CD4-positive, alpha-beta memory T cell (primary cell): Measurements from ENCODE around the gene WASL. TPM values are rescaled to one million over a fixed set of nuclear protein-coding genes. Genes with fewer than 3 reads are reported as not detected.

Source experiments
- CTCF ChIA-PET: fragments of 350-600 bp; sonication (Branson Sonifier 250); formaldehyde crosslinking; loops from one replicate; lab custom pipeline; 2021; ENCODE audit warnings: inconsistent platforms; ENCODE audit not compliant: partially characterized antibody; lab: Charles Lee
- POLR2A ChIA-PET: fragments of 350-600 bp; sonication (Branson Sonifier 250); formaldehyde crosslinking; loops from one replicate; lab custom pipeline; 2021; ENCODE audit not compliant: partially characterized antibody; lab: Charles Lee
- DNase-seq, 5 donors: peaks; one replicate each; pipeline versions ENCODE4 v3.0.0 to v3.0.0-alpha.2; 2020 to 2022; ENCODE audit warnings: mixed read lengths in 1 of 5
- H3K27ac ChIP-seq: one replicate; pipeline ENCODE4 v1.7.0; 2013; ENCODE audit warnings: low read depth, low read length
- H3K27me3 ChIP-seq: 2 replicates; pipeline ENCODE4 v1.7.0; 2013; ENCODE audit warnings: mild to moderate bottlenecking, low read length, moderate library complexity; ENCODE audit not compliant: insufficient read depth
- H3K36me3 ChIP-seq: 2 replicates; pipeline ENCODE4 v1.7.0; 2013; ENCODE audit warnings: mild to moderate bottlenecking, low read length, moderate library complexity; ENCODE audit not compliant: insufficient read depth
- H3K4me1 ChIP-seq: 2 replicates; pipeline ENCODE4 v1.7.0; 2013; ENCODE audit warnings: mild to moderate bottlenecking, low read length, moderate library complexity; ENCODE audit not compliant: insufficient read depth
- H3K4me3 ChIP-seq, 2 donors: one replicate each; pipeline ENCODE4 v1.7.0; 2013; ENCODE audit warnings: low read length in 2 of 2, mild to moderate bottlenecking in 1 of 2
- H3K9me3 ChIP-seq, 2 donors: one replicate each; pipeline ENCODE4 v1.7.0; 2013; ENCODE audit warnings: low read length in 2 of 2, control low read depth in 1 of 2; ENCODE audit not compliant: control insufficient read depth in 1 of 2
- H3K27ac Mint-ChIP-seq, 7 donors: one replicate each; pipeline ENCODE4 v1.8.0; 2020 to 2021; ENCODE audit warnings: mixed read lengths in 7 of 7, mild to moderate bottlenecking in 6 of 7, inconsistent platforms in 3 of 7, moderate library complexity in 3 of 7
- H3K27me3 Mint-ChIP-seq, 2 donors: one replicate each; pipeline ENCODE4 v1.8.0; 2020 to 2021; ENCODE audit warnings: mixed read lengths in 2 of 2
- H3K36me3 Mint-ChIP-seq, 2 donors: one replicate each; pipeline ENCODE4 v1.8.0; 2020 to 2021; ENCODE audit warnings: mixed read lengths in 2 of 2, inconsistent platforms in 1 of 2, mild to moderate bottlenecking in 1 of 2
- H3K4me1 Mint-ChIP-seq, 4 donors: one replicate each; pipeline ENCODE4 v1.8.0; 2020 to 2021; ENCODE audit warnings: mixed read lengths in 4 of 4, mild to moderate bottlenecking in 1 of 4
- H3K4me3 Mint-ChIP-seq, 8 donors: one replicate each; pipeline ENCODE4 v1.8.0; 2020 to 2021; ENCODE audit warnings: mixed read lengths in 8 of 8, mild to moderate bottlenecking in 7 of 8, moderate library complexity in 6 of 8, inconsistent platforms in 3 of 8
- H3K9me3 Mint-ChIP-seq, 8 donors: one replicate each; pipeline ENCODE4 v1.8.0; 2020 to 2021; ENCODE audit warnings: mixed read lengths in 8 of 8, mild to moderate bottlenecking in 5 of 8, inconsistent platforms in 3 of 8, moderate library complexity in 1 of 8
- intact Hi-C: fragments of 100-400 bp; cut with micrococcal nuclease; formaldehyde crosslinking; loops from one replicate; pipeline ENCODE4 v1.15.1; 2023
- polyA plus RNA-seq, 2 donors: library from polyadenylated mRNA; unstranded; fragments of 300-500 nt; fragmentation: Illumina TruSeq; gene quantifications; one replicate each; pipeline ENCODE4 v1.2.3, GENCODE V29; 2021
- total RNA-seq, 2 experiments: library from RNA; stranded (reverse); gene quantifications; one replicate each; pipeline ENCODE4 v1.2.3, GENCODE V29; 2021

WASL gene
- total and polyA plus RNA-seq, 4 experiments from 2014 or later, result 1.9 to 13.5 (median 7.8) TPM

- H3K27me3 Mint-ChIP-seq, result peaks cover 18 to 22% of the 10 kb centered on the region in 2 donors
Observed at GRCh38 chr7:123770378-123770777, 21.6 kb upstream of the WASL start.

DNA sequence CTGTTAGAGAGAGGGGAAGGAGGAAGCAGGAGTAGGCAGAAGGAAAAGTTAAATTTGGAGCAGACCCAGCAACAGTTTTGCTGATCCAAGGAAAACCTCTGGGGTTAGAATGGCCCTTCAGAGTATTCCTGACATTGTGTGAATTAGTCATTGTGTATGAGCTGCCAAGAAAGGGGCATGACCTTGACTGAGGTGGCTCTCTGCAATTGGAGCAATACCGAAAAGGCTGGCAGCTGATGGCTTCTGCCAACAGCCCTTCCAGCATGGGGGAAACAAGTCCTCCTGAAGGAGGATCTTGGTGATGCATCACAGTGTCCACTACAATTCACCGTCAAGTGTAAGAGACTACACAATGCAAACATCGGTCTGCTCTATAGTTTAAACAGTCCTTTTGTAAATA, 20.6 kb upstream of the WASL start:
- H3K4me1 ChIP-seq, result no peaks in the 10 kb centered on the region
- peaks cover 0 to 1% (median 0%) of the 10 kb centered on the region in 8 donors for H3K9me3 Mint-ChIP-seq
- H3K36me3 ChIP-seq, result no peaks in the 10 kb centered on the region
- ChIA-PET CTCF (no interaction called here), POLR2A (no interaction called here)
- no peaks in the 10 kb centered on the region for H3K27me3 ChIP-seq
- H3K4me1 Mint-ChIP-seq, result peaks cover 0 to 5% (median 3%) of the 10 kb centered on the region in 4 donors
- no peak overlapping the region for H3K27ac ChIP-seq
- H3K4me3 Mint-ChIP-seq, result no peak overlapping the region
- H3K4me3 ChIP-seq, result no peak overlapping the region
- DNase-seq, result no peak
- intact Hi-C loops, result no loop called here
- peak overlapping the region in 1 of 7 donors; percentile 38 for H3K27ac Mint-ChIP-seq
- H3K36me3 Mint-ChIP-seq, result no peaks in the 10 kb centered on the region
- H3K27me3 Mint-ChIP-seq, result peaks cover 18 to 19% of the 10 kb centered on the region in 2 donors
- no peaks in the 10 kb centered on the region for H3K9me3 ChIP-seq

More at GRCh38 chr7:123770378-123770777, 21.6 kb upstream of the WASL start:
- Mint-ChIP-seq H3K36me3 (no peaks in the 10 kb centered on the region), H3K4me1 (peaks cover 0 to 5% (median 3%) of the 10 kb centered on the region in 4 donors), H3K27ac (no peak overlapping the region), H3K9me3 (peaks cover 0 to 1% (median 0%) of the 10 kb centered on the region in 8 donors), H3K4me3 (peak overlapping the region in 4 of 8 donors; percentile 1 to 33 (median 11))
- intact Hi-C loops, result no loop called here
- Histone ChIP-seq H3K9me3 (no peaks in the 10 kb centered on the region), H3K27me3 (no peaks in the 10 kb centered on the region), H3K27ac (no peak overlapping the region), H3K4me3 (no peak overlapping the region), H3K36me3 (no peaks in the 10 kb centered on the region), H3K4me1 (no peaks in the 10 kb centered on the region)
- ChIA-PET CTCF (no interaction called here), POLR2A (no interaction called here)
- DNase-seq, result no peak

DNA sequence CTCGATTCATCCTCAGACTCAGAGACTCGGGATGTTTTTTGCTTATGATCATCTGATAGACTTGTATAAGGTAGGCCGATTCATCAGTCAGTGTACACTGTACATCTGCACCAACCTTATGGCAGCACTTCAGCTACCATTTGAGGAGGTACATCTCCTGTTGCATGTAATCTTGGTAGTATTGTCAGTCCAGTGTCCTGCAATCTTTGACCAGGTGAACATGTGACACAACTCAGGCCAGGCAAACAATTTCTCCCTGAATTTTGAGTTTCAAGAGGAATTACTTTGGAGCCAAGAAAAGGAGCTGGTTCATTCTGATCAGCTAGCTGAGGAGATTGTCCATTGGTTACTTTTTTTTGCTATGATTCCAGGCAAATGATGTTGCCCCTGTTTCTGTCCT, 19.7 kb upstream of the WASL start:
- Histone ChIP-seq H3K36me3 (no peaks in the 10 kb centered on the region), H3K9me3 (no peaks in the 10 kb centered on the region), H3K4me1 (no peaks in the 10 kb centered on the region), H3K27me3 (no peaks in the 10 kb centered on the region), H3K4me3 (no peak overlapping the region), H3K27ac (no peak overlapping the region)
- Mint-ChIP-seq H3K4me1 (peaks cover 0 to 5% (median 3%) of the 10 kb centered on the region in 4 donors), H3K4me3 (no peak overlapping the region), H3K27ac (no peak overlapping the region), H3K27me3 (peaks cover 20 to 21% of the 10 kb centered on the region in 2 donors), H3K9me3 (peaks cover 0 to 3% (median 0%) of the 10 kb centered on the region in 8 donors), H3K36me3 (no peaks in the 10 kb centered on the region)
- intact Hi-C loops, result no loop called here
- no peak for DNase-seq
- POLR2A ChIA-PET, result no interaction called here
- CTCF ChIA-PET, result interaction anchor here (0.6 kb wide), 1 partner anchor 26 kb away, joined by 4 read pairs; no protein-coding TSS in a partner anchor

GRCh38 chr7:123763191-123763661, 14.4 kb upstream of the WASL start:
- peak overlapping the region in 1 of 8 donors; percentile 22 for H3K4me3 Mint-ChIP-seq
- DNase-seq, result no peak
- peaks cover 0 to 4% (median under 1%) of the 10 kb centered on the region in 8 donors for H3K9me3 Mint-ChIP-seq
- no peak overlapping the region for H3K27ac Mint-ChIP-seq
- H3K9me3 ChIP-seq, result no peaks in the 10 kb centered on the region
- no peaks in the 10 kb centered on the region for H3K36me3 Mint-ChIP-seq
- H3K27me3 ChIP-seq, result no peaks in the 10 kb centered on the region
- CTCF ChIA-PET, result no interaction called here
- H3K4me1 ChIP-seq, result no peaks in the 10 kb centered on the region
- H3K4me1 Mint-ChIP-seq, result peaks cover 0 to 2% (median under 1%) of the 10 kb centered on the region in 4 donors
- intact Hi-C loops, result no loop called here
- no peaks in the 10 kb centered on the region for H3K36me3 ChIP-seq
- peaks cover 7 to 12% of the 10 kb centered on the region in 2 donors for H3K27me3 Mint-ChIP-seq
- POLR2A ChIA-PET, result interaction anchor here (1.6 kb wide), 1 partner anchor 15 kb away, joined by 3 read pairs; the partner anchor contains the start of gene WASL
- no peak overlapping the region for H3K4me3 ChIP-seq
- no peak overlapping the region for H3K27ac ChIP-seq

GRCh38 chr7:123761729-123762128, 12.9 kb upstream of the WASL start:
- no peaks in the 10 kb centered on the region for H3K36me3 ChIP-seq
- H3K4me3 ChIP-seq, result no peak overlapping the region
- intact Hi-C loops, result no loop called here
- CTCF ChIA-PET, result interaction anchor here (1.4 to 1.7 kb wide), 2 partner anchors 18 to 60 kb away, joined by 3 to 4 read pairs; no protein-coding TSS in a partner anchor
- no peak for DNase-seq
- Mint-ChIP-seq H3K4me3 (no peak overlapping the region), H3K36me3 (no peaks in the 10 kb centered on the region), H3K4me1 (peaks cover 0 to 5% (median under 1%) of the 10 kb centered on the region in 4 donors), H3K27ac (no peak overlapping the region), H3K27me3 (peaks cover 7 to 10% of the 10 kb centered on the region in 2 donors), H3K9me3 (peaks cover 0 to 4% (median under 1%) of the 10 kb centered on the region in 8 donors)
- POLR2A ChIA-PET, result no interaction called here
- H3K4me1 ChIP-seq, result no peaks in the 10 kb centered on the region
- H3K9me3 ChIP-seq, result no peaks in the 10 kb centered on the region
- no peak overlapping the region for H3K27ac ChIP-seq
- no peaks in the 10 kb centered on the region for H3K27me3 ChIP-seq

- intact Hi-C loops, result no loop called here
- no peaks in the 10 kb centered on the region for H3K27me3 ChIP-seq
- H3K4me1 Mint-ChIP-seq, result peaks cover 7 to 11% (median 10%) of the 10 kb centered on the region in 4 donors
- H3K36me3 ChIP-seq, result no peaks in the 10 kb centered on the region
- no peak overlapping the region for H3K4me3 ChIP-seq
- no peaks in the 10 kb centered on the region for H3K36me3 Mint-ChIP-seq
- no peak for DNase-seq
- CTCF ChIA-PET, result interaction anchor here (1.3 kb wide), 1 partner anchor 20 kb away, joined by 3 read pairs; no protein-coding TSS in a partner anchor
- peaks cover 7% of the 10 kb centered on the region for H3K4me1 ChIP-seq
- no peak overlapping the region for H3K4me3 Mint-ChIP-seq
- peaks cover 0 to 2% of the 10 kb centered on the region in 2 donors for H3K27me3 Mint-ChIP-seq
- H3K9me3 ChIP-seq, result no peaks in the 10 kb centered on the region
- H3K27ac ChIP-seq, result no peak overlapping the region
- H3K9me3 Mint-ChIP-seq, result no peaks in the 10 kb centered on the region
- POLR2A ChIA-PET, result no interaction called here
- peak overlapping the region in 1 of 7 donors; percentile 9 for H3K27ac Mint-ChIP-seq
Observed at GRCh38 chr7:123757095-123757494, 8.3 kb upstream of the WASL start.

DNA sequence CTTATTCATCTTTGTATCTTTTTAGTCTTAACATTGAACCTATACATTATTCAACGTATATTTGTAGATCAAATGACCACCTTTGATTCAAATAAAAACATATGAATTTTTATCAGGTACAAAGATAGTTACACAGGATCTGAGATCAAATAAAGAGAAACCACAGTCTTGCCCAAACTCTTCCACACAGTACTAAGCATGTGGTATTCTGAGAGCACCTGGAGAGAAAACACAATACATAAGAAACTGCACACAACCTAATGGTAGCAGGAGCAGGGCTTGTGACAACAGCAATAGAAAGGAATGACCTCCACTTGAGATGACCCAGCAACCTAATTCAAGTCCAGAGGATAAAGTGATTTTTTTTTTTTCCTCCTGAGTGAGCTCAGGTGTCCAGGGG, 6.5 kb upstream of the WASL start:
- peak overlapping the region in 3 of 7 donors; percentile 46 to 73 (median 49) for H3K27ac Mint-ChIP-seq
- H3K27ac ChIP-seq, result no peak overlapping the region
- CTCF ChIA-PET, result interaction anchor here (1.3 kb wide), 1 partner anchor 195 kb away, joined by 4 read pairs; no protein-coding TSS in a partner anchor
- no peaks in the 10 kb centered on the region for H3K27me3 ChIP-seq
- H3K36me3 ChIP-seq, result no peaks in the 10 kb centered on the region
- DNase-seq, result no peak
- H3K27me3 Mint-ChIP-seq, result no peaks in the 10 kb centered on the region
- H3K4me1 Mint-ChIP-seq, result peaks cover 14 to 17% (median 15%) of the 10 kb centered on the region in 4 donors
- H3K36me3 Mint-ChIP-seq, result no peaks in the 10 kb centered on the region
- POLR2A ChIA-PET, result no interaction called here
- H3K4me1 ChIP-seq, result peaks cover 10% of the 10 kb centered on the region
- intact Hi-C loops, result no loop called here
- no peak overlapping the region for H3K4me3 ChIP-seq
- no peaks in the 10 kb centered on the region for H3K9me3 ChIP-seq
- peak overlapping the region in 1 of 8 donors; percentile 4 for H3K4me3 Mint-ChIP-seq
- H3K9me3 Mint-ChIP-seq, result no peaks in the 10 kb centered on the region
